Measurements from ENCODE around the gene ST6GAL1. TPM values are rescaled to one million over a fixed set of nuclear protein-coding genes. Genes with fewer than 3 reads are reported as not detected.

ST6GAL1 gene
- total and polyA plus RNA-seq, 2 of the 13 experiments (the other 11 are each of a cell fraction or from before 2014, with no cell fraction given) = 79.9 to 164 TPM

GRCh38 chr3:186931532-186932280, 1.4 kb downstream of the ST6GAL1 start:
- 0% methylated on average over 28 of the region's 32 CpGs for WGBS (ENCODE audit: low lambda C conversion rate)
- Histone ChIP-seq H3K4me1 (ENCODE audit: insufficient read depth, low read length) (peaks cover 25% of the 10 kb centered on the region), H3K27ac (ENCODE audit: extremely low read length, insufficient read depth, low read length) (peak overlapping the region; percentile 45), H3K36me3 (replicated peaks in 1 of 2; ENCODE audit: control insufficient read depth in 1 of 2, insufficient read depth in 2 of 2, low read length in 2 of 2) (no peaks in the 10 kb centered on the region), H3K4me3 (replicated peaks in 1 of 3; ENCODE audit: insufficient read depth in 1 of 3, low read depth in 2 of 3, low read length in 3 of 3) (peak overlapping the region; percentile 68 to 81 (median 71)), H3K9me3 (ENCODE audit: low read length) (no peaks in the 10 kb centered on the region), H4K20me1 (ENCODE audit: insufficient read depth, low read length) (no peaks in the 10 kb centered on the region), H3K79me2 (ENCODE audit: insufficient read depth, low read length) (no peaks in the 10 kb centered on the region), H3K27me3 (ENCODE audit: control insufficient read depth in 1 of 2, insufficient read depth in 2 of 2, low read length in 2 of 2) (peaks cover 0 to 12% of the 10 kb centered on the region in 2 experiments; a peak in 2 of 5 replicates), H2AFZ (ENCODE audit: low read length) (no peak overlapping the region), H3K4me2 (ENCODE audit: low read depth, low read length) (peak overlapping the region; percentile 98), H3K9ac (ENCODE audit: insufficient read depth, low read depth, low read length) (peak overlapping the region; percentile 64)
- POLR2A ChIA-PET = interaction anchor here (0.9 to 3.7 kb wide), 14 partner anchors 9 to 117 kb away, joined by 3 to 57 read pairs (median 4); no protein-coding TSS in a partner anchor
- intact Hi-C loops (cut with micrococcal nuclease; ENCODE audit: unreplicated experiment) = loop anchor here (2.0 to 5.0 kb wide), 4 partner anchors 43 to 131 kb away; no protein-coding TSS in a partner anchor
- ATAC-seq = peak; percentile 86
- no TSS peak for BruUV-seq (replicated peaks)
- in situ Hi-C loops (cut with HindIII; ENCODE audit: extremely low pct_ligation_motif_present, low pct_unique_long_range_greater_than_20kb) = loop anchor here (5.0 to 10.0 kb wide), 2 partner anchors 79 to 133 kb away; no protein-coding TSS in a partner anchor
- DNase-seq (ENCODE audit: low spot score) = peak; percentile 78
- peak; percentile 48 for FAIRE-seq
- CTCF ChIA-PET (ENCODE audit: low intra/inter-chr PET ratio, low total read pairs) = interaction anchor here (1.6 kb wide), 1 partner anchor 82 kb away, joined by 8 read pairs; no protein-coding TSS in a partner anchor
- peak; percentile 68; the same call in 1 of the 2 replicates for TF ChIP-seq ZNF607 (CRISPR knock-in tag; IDR thresholded peaks at IDR 0.05; ENCODE audit: borderline replicate concordance)
- no peak for TF ChIP-seq ZNF512 (CRISPR knock-in tag; IDR thresholded peaks at IDR 0.05)
- TF ChIP-seq, protein P1, sequence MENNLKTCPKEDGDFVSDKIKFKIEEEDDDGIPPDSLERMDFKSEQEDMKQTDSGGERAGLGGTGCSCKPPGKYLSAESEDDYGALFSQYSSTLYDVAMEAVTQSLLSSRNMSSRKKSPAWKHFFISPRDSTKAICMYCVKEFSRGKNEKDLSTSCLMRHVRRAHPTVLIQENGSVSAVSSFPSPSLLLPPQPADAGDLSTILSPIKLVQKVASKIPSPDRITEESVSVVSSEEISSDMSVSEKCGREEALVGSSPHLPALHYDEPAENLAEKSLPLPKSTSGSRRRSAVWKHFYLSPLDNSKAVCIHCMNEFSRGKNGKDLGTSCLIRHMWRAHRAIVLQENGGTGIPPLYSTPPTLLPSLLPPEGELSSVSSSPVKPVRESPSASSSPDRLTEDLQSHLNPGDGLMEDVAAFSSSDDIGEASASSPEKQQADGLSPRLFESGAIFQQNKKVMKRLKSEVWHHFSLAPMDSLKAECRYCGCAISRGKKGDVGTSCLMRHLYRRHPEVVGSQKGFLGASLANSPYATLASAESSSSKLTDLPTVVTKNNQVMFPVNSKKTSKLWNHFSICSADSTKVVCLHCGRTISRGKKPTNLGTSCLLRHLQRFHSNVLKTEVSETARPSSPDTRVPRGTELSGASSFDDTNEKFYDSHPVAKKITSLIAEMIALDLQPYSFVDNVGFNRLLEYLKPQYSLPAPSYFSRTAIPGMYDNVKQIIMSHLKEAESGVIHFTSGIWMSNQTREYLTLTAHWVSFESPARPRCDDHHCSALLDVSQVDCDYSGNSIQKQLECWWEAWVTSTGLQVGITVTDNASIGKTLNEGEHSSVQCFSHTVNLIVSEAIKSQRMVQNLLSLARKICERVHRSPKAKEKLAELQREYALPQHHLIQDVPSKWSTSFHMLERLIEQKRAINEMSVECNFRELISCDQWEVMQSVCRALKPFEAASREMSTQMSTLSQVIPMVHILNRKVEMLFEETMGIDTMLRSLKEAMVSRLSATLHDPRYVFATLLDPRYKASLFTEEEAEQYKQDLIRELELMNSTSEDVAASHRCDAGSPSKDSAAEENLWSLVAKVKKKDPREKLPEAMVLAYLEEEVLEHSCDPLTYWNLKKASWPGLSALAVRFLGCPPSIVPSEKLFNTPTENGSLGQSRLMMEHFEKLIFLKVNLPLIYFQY (CRISPR knock-in tag; IDR thresholded peaks at IDR 0.05; ENCODE audit: borderline replicate concordance) = 0 out of 2 replicates have a peak, but pooled peaks have one; percentile 60
- peak; percentile 67; the same call in 1 of the 2 replicates for TF ChIP-seq ZNF280D (CRISPR knock-in tag; IDR thresholded peaks at IDR 0.05)
- TF ChIP-seq AGO2 (optimal IDR thresholded peaks at IDR 0.05; ENCODE audit: low read depth, low read length) = no peak
- peak; percentile 63 for TF ChIP-seq NFYB (CRISPR knock-in tag; IDR thresholded peaks at IDR 0.05)
- no peak for TF ChIP-seq ZNF343 (CRISPR knock-in tag; IDR thresholded peaks at IDR 0.05)
- TF ChIP-seq GATAD2A (CRISPR knock-in tag; IDR thresholded peaks at IDR 0.05) = peak; percentile 41; the same call in 1 of the 2 replicates
- no peak for TF ChIP-seq U2AF1 (optimal IDR thresholded peaks at IDR 0.05; ENCODE audit: low read depth, low read length)
- 0 out of 2 replicates have a peak, but pooled peaks have one; percentile 53 for TF ChIP-seq TARDBP (CRISPR knock-in tag; IDR thresholded peaks at IDR 0.05)
- peak; percentile 67 for TF ChIP-seq ZEB1 (IDR thresholded peaks at IDR 0.05; ENCODE audit: insufficient replicate concordance, low read depth)
- TF ChIP-seq HDAC2 (CRISPR knock-in tag; IDR thresholded peaks at IDR 0.05) = peak; percentile 75
- no peak for TF ChIP-seq SP140L (CRISPR knock-in tag; IDR thresholded peaks at IDR 0.05; ENCODE audit: borderline replicate concordance)
- TF ChIP-seq TBX2 (CRISPR knock-in tag; IDR thresholded peaks at IDR 0.05; ENCODE audit: borderline replicate concordance) = peak; percentile 35

All from HepG2 (cell line).